Panc1 (cell line): Measurements from ENCODE around the gene LYRM1. TPM values are rescaled to one million over a fixed set of nuclear protein-coding genes. Genes with fewer than 3 reads are reported as not detected.

Experiments
- ATAC-seq: fragments of 200-7000 bp; cut with Tn5 transposase; 2 replicates; pipeline ENCODE4 v1.9.1; 2020; ENCODE audit warnings: mild to moderate bottlenecking, moderate library complexity
- BruUV-seq: library from RNA; stranded (reverse); fragments of 400-500 nt; replicated peaks from 2 replicates; lab custom pipeline; 2021; lab: Mats Ljungman, UMichigan
- CTCF ChIA-PET: fragments of 300-600 bp; sonication (Branson Sonifier 250); formaldehyde crosslinking; loops from one replicate; lab custom pipeline; 2022; ENCODE audit warnings: antibody characterized with exemption; lab: Charles Lee
- POLR2A ChIA-PET: fragments of 300-600 bp; sonication (Branson Sonifier 250); formaldehyde crosslinking; loops from one replicate; lab custom pipeline; 2022; ENCODE audit warnings: antibody characterized with exemption; lab: Charles Lee
- DNase-seq: peaks from one replicate; pipeline ENCODE4 v3.0.0-alpha.2; 2010; ENCODE audit warnings: low read depth, low spot score
- H3K27ac ChIP-seq: 2 replicates; pipeline ENCODE4 v1.5.1; 2011; ENCODE audit warnings: mild to moderate bottlenecking, low read length, inconsistent platforms
- H3K27me3 ChIP-seq: fragments of 200-500 bp; sonication (Bioruptor generic); 2 replicates; pipeline ENCODE4 v1.6.0; 2014; ENCODE audit warnings: low read length, inconsistent platforms; ENCODE audit not compliant: control insufficient read depth, insufficient read depth
- H3K36me3 ChIP-seq: fragments of 200-500 bp; sonication (Bioruptor generic); 2 replicates; pipeline ENCODE4 v1.5.1; 2014; ENCODE audit warnings: inconsistent platforms, mild to moderate bottlenecking, low read length, moderate library complexity; ENCODE audit not compliant: control insufficient read depth, insufficient read depth
- H3K4me1 ChIP-seq: 2 replicates; pipeline ENCODE4 v1.5.1; 2011; ENCODE audit warnings: inconsistent platforms, mild to moderate bottlenecking, low read length, moderate library complexity; ENCODE audit not compliant: control insufficient read depth, insufficient read depth
- H3K4me3 ChIP-seq, 2 experiments: 2 replicates each; pipeline ENCODE4 v1.5.1; 2011 to 2012; ENCODE audit warnings: low read depth in 2 of 2, low read length in 2 of 2, mild to moderate bottlenecking in 2 of 2, inconsistent platforms in 1 of 2, moderate library complexity in 1 of 2
- H3K9me3 ChIP-seq: fragments of 200-500 bp; sonication (Bioruptor generic); 2 replicates; pipeline ENCODE4 v1.5.1; 2014; ENCODE audit warnings: low read depth, mild to moderate bottlenecking, inconsistent platforms, low read length, moderate library complexity; ENCODE audit not compliant: control insufficient read depth, insufficient read depth
- CTCF ChIP-seq: fragments of 450-650 bp; IDR thresholded peaks from 2 replicates; pipeline ENCODE4 v1.5.1; 2017; ENCODE audit warnings: mild to moderate bottlenecking
- POLR2AphosphoS5 ChIP-seq: IDR thresholded peaks from 2 replicates; pipeline ENCODE4 v1.6.1; 2012; ENCODE audit warnings: mild to moderate bottlenecking, low read depth, low read length, moderate library complexity
- REST ChIP-seq, 2 experiments: IDR thresholded peaks; 2 replicates each; pipeline ENCODE4 v1.6.1; 2011 to 2012; ENCODE audit warnings: low read depth in 2 of 2, control low read depth in 1 of 2, low read length in 1 of 2, mild to moderate bottlenecking in 1 of 2, moderate library complexity in 1 of 2; ENCODE audit not compliant: insufficient read depth in 1 of 2
- SIN3A ChIP-seq: IDR thresholded peaks from 2 replicates; pipeline ENCODE4 v1.6.1; 2012; ENCODE audit warnings: low read depth, mild to moderate bottlenecking, low read length, moderate library complexity, borderline replicate concordance; ENCODE audit not compliant: insufficient read depth
- TCF7L2 ChIP-seq: IDR thresholded peaks from 2 replicates; pipeline ENCODE4 v1.6.1; 2011; ENCODE audit warnings: mild to moderate bottlenecking, low read depth, low read length, inconsistent platforms
- in situ Hi-C: cut with HindIII; loops from 2 replicates; pipeline ENCODE4 v1.10.0; 2016; ENCODE audit warnings: low sequenced_read_pairs, low pct_unique_long_range_greater_than_20kb
- intact Hi-C: fragments of 100-400 bp; cut with micrococcal nuclease; formaldehyde crosslinking; loops from one replicate; pipeline ENCODE4 v1.10.0; 2022; ENCODE audit not compliant: unreplicated experiment
- total RNA-seq: library from RNA; stranded (reverse); gene quantifications from one replicate; pipeline ENCODE4 v1.2.1, GENCODE V29; 2021; ENCODE audit not compliant: unreplicated experiment

LYRM1 gene
- total RNA-seq, 1 experiment from 2014 or later = 30.7 TPM

- ChIA-PET POLR2A (interaction anchor here (0.5 to 0.7 kb wide), 2 partner anchors 151 to 256 kb away, joined by 3 to 8 read pairs; no protein-coding TSS in a partner anchor), CTCF (no interaction called here)
- H3K4me3 ChIP-seq = peak overlapping the region; percentile 82 to 91
- ATAC-seq (peak; percentile 1), DNase-seq (no peak)
- in situ Hi-C loops = no loop called here
- H3K27me3 ChIP-seq = no peaks in the 10 kb centered on the region
- H3K27ac ChIP-seq = peak overlapping the region; percentile 98
- BruUV-seq = no TSS peak
- peaks cover 3% of the 10 kb centered on the region; the same call in 1 of the 2 replicates for H3K36me3 ChIP-seq
- peaks cover 61% of the 10 kb centered on the region for H3K4me1 ChIP-seq
- H3K9me3 ChIP-seq = no peaks in the 10 kb centered on the region
- TF ChIP-seq CTCF (no peak), TCF7L2 (no peak), SIN3A (no peak), REST (IDR thresholded peaks at IDR 0.05; ENCODE audit: insufficient read depth in 1 of 2, low read depth in 2 of 2, low read length in 1 of 2) (no peak), POLR2AphosphoS5 (no peak)
- intact Hi-C loops = no loop called here
Measured at GRCh38 chr16:20901068-20901435, 481 bp downstream of the LYRM1 start.

GRCh38 chr16:20901436-20902112 is 1.0 kb downstream of the LYRM1 start:
- H3K36me3 ChIP-seq = peaks cover 3% of the 10 kb centered on the region; the same call in 1 of the 2 replicates
- no peak for ATAC-seq
- peak overlapping the region; percentile 82 to 91 for H3K4me3 ChIP-seq
- BruUV-seq = TSS peak; percentile 90
- TF ChIP-seq CTCF = no peak
- TF ChIP-seq TCF7L2 = no peak
- no peak for TF ChIP-seq POLR2AphosphoS5
- TF ChIP-seq SIN3A = no peak
- TF ChIP-seq REST (IDR thresholded peaks at IDR 0.05; ENCODE audit: insufficient read depth in 1 of 2, low read depth in 2 of 2, low read length in 1 of 2) = no peak
- H3K27me3 ChIP-seq = no peaks in the 10 kb centered on the region
- peaks cover 66% of the 10 kb centered on the region for H3K4me1 ChIP-seq
- POLR2A ChIA-PET = interaction anchor here (0.7 kb wide), 1 partner anchor 151 kb away, joined by 3 read pairs; no protein-coding TSS in a partner anchor
- no peak for DNase-seq
- CTCF ChIA-PET = no interaction called here
- no peaks in the 10 kb centered on the region for H3K9me3 ChIP-seq
- in situ Hi-C loops (no loop called here), intact Hi-C loops (no loop called here)
- peak overlapping the region; percentile 98 for H3K27ac ChIP-seq
